Liver (tissue), 9 donors: ENCODE data around the gene TBX19. TPM values are rescaled to one million over a fixed set of nuclear protein-coding genes. Genes with fewer than 3 reads are reported as not detected.

ENCODE experiments used
- DNase-seq: peaks from one replicate; pipeline ENCODE4 v3.0.0-alpha.2; 2017; ENCODE audit warnings: low spot score
- H3K27ac ChIP-seq, 2 donors: one replicate each; pipeline ENCODE4 v1.7.0; 2013; ENCODE audit warnings: inconsistent platforms in 2 of 2, low read length in 2 of 2, control low read depth in 1 of 2, low read depth in 1 of 2, mild to moderate bottlenecking in 1 of 2
- H3K27me3 ChIP-seq, 4 donors: one replicate each; pipeline versions ENCODE4 v1.6.1 to v1.7.0; 2013; ENCODE audit warnings: low read length in 3 of 4, inconsistent platforms in 1 of 4, mild to moderate bottlenecking in 1 of 4, moderate library complexity in 1 of 4; ENCODE audit not compliant: control insufficient read depth in 4 of 4, insufficient read depth in 4 of 4
- H3K36me3 ChIP-seq, 4 donors: one replicate each; pipeline versions ENCODE4 v1.6.1 to v1.7.0; 2013; ENCODE audit warnings: low read length in 3 of 4, mild to moderate bottlenecking in 3 of 4, low read depth in 1 of 4, moderate library complexity in 1 of 4; ENCODE audit not compliant: control insufficient read depth in 4 of 4, insufficient read depth in 3 of 4
- H3K4me1 ChIP-seq, 4 donors: one replicate each; pipeline versions ENCODE4 v1.6.1 to v1.7.0; 2013; ENCODE audit warnings: low read length in 3 of 4, mild to moderate bottlenecking in 3 of 4, moderate library complexity in 1 of 4; ENCODE audit not compliant: control insufficient read depth in 4 of 4, insufficient read depth in 4 of 4
- H3K4me3 ChIP-seq, 3 donors: one replicate each; pipeline versions ENCODE4 v1.6.1 to v1.7.0; 2013; ENCODE audit warnings: low read length in 3 of 3, control low read depth in 1 of 3, low read depth in 1 of 3, mild to moderate bottlenecking in 1 of 3
- H3K9ac ChIP-seq, 2 donors: one replicate each; pipeline ENCODE4 v1.7.0; 2013; ENCODE audit warnings: low read length in 2 of 2, mild to moderate bottlenecking in 2 of 2, moderate library complexity in 2 of 2, control low read depth in 1 of 2, low read depth in 1 of 2
- H3K9me3 ChIP-seq, 4 donors: one replicate each; pipeline versions ENCODE4 v1.6.1 to v1.7.0; 2013; ENCODE audit warnings: low read length in 3 of 4; ENCODE audit not compliant: control insufficient read depth in 4 of 4
- ATF3 ChIP-seq: IDR thresholded peaks from 2 replicates; pipeline ENCODE4 v1.6.1; 2016; ENCODE audit warnings: antibody characterized with exemption
- CTCF ChIP-seq: fragments of 150-350 bp; IDR thresholded peaks from 2 replicates; pipeline ENCODE4 v1.5.1; 2017; ENCODE audit warnings: improper control_type of control experiment, low read depth, low read length; ENCODE audit not compliant: missing input control
- EGR1 ChIP-seq, 2 donors: IDR thresholded peaks; 2 replicates each; pipeline ENCODE4 v1.6.1; 2016 to 2018; ENCODE audit warnings: antibody characterized with exemption in 2 of 2, low read depth in 2 of 2
- GABPA ChIP-seq, 2 donors: IDR thresholded peaks in 1 of 2; conservative IDR thresholded peaks in 1 of 2; 2 replicates each; pipeline ENCODE4 v1.6.1; 2016; ENCODE audit warnings: antibody characterized with exemption in 2 of 2, mild to moderate bottlenecking in 1 of 2, moderate library complexity in 1 of 2
- HNF4G ChIP-seq: IDR thresholded peaks from 2 replicates; pipeline ENCODE4 v1.6.1; 2016; ENCODE audit warnings: antibody characterized with exemption
- JUND ChIP-seq, 2 donors: IDR thresholded peaks; 2 replicates each; pipeline ENCODE4 v1.6.1; 2016; ENCODE audit warnings: antibody characterized with exemption in 2 of 2
- MAX ChIP-seq: IDR thresholded peaks from 2 replicates; pipeline ENCODE4 v1.6.1; 2016; ENCODE audit warnings: antibody characterized with exemption
- NR2F2 ChIP-seq: IDR thresholded peaks from 2 replicates; pipeline ENCODE4 v1.6.1; 2016; ENCODE audit warnings: antibody characterized with exemption
- REST ChIP-seq: IDR thresholded peaks from 2 replicates; pipeline ENCODE4 v1.6.1; 2016; ENCODE audit warnings: antibody characterized with exemption, mild to moderate bottlenecking
- RXRA ChIP-seq, 2 donors: IDR thresholded peaks; 2 replicates each; pipeline ENCODE4 v1.6.1; 2017 to 2018; ENCODE audit warnings: antibody characterized with exemption in 2 of 2, mild to moderate bottlenecking in 1 of 2
- SP1 ChIP-seq: IDR thresholded peaks from 2 replicates; pipeline ENCODE4 v1.6.1; 2018; ENCODE audit warnings: antibody characterized with exemption, mild to moderate bottlenecking
- TAF1 ChIP-seq: conservative IDR thresholded peaks from 2 replicates; pipeline ENCODE4 v1.6.1; 2016; ENCODE audit warnings: antibody characterized with exemption, mild to moderate bottlenecking
- YY1 ChIP-seq: IDR thresholded peaks from 2 replicates; pipeline ENCODE4 v1.6.1; 2016; ENCODE audit warnings: antibody characterized with exemption, mild to moderate bottlenecking
- WGBS: extraction: QIAGEN DNeasy Blood & Tissue Kit; methylation state at CpG from one replicate; pipeline ENCODE4 v1.1.7; 2013; 5-methylcytosine and 5-hydroxymethylcytosine counted together
- polyA plus RNA-seq, 2 donors: library from polyadenylated mRNA; stranded (reverse) in 1 of 2; unstranded in 1 of 2; fragments of 200-250 nt in 1 of 2; fragments of >200 nt in 1 of 2; fragmentation: Nextera tagmentation in 1 of 2; extraction: Ambion mirVana in 1 of 2; gene quantifications; one replicate each; pipeline versions ENCODE4 v1.2.1 to v1.2.3, GENCODE V29; 2013 to 2015
- total RNA-seq, 2 donors: library from RNA; depleted of rRNA; stranded (reverse); fragments of >200 nt; gene quantifications; one replicate each; pipeline ENCODE4 v1.2.3, GENCODE V29; 2014
- donor health status: healthy.
- donor health status: healthy.
- donor health status: healthy.
- donor health status: healthy.
- donor health status: healthy.

The TBX19 gene
- total and polyA plus RNA-seq, 4 donors, result 0.20 to 0.92 (median 0.37) TPM

- H3K36me3 ChIP-seq, result peaks cover 0 to 33% (median 30%) of the 10 kb centered on the region in 4 donors
- WGBS, result 93% methylated on average over 7 of the region's 7 CpGs
- H3K27ac ChIP-seq, result peak overlapping the region in 1 of 2 donors; percentile 84
- no peak for DNase-seq
- no peaks in the 10 kb centered on the region for H3K9me3 ChIP-seq
- peaks cover 5 to 32% (median 27%) of the 10 kb centered on the region in 4 donors for H3K4me1 ChIP-seq
- H3K9ac ChIP-seq, result no peak overlapping the region
- H3K4me3 ChIP-seq, result no peak overlapping the region
- TF ChIP-seq TAF1, result no peak
- TF ChIP-seq REST, result no peak
- TF ChIP-seq NR2F2, result no peak
- no peak for TF ChIP-seq ATF3
- no peak for TF ChIP-seq JUND (IDR thresholded peaks at IDR 0.05)
- no peak for TF ChIP-seq HNF4G
- TF ChIP-seq MAX, result no peak
- no peak for TF ChIP-seq EGR1 (IDR thresholded peaks at IDR 0.05; ENCODE audit: low read depth in 2 of 2)
- TF ChIP-seq SP1, result no peak
- TF ChIP-seq CTCF, result no peak
- no peak for TF ChIP-seq YY1
- TF ChIP-seq RXRA (IDR thresholded peaks at IDR 0.05), result no peak
- no peaks in the 10 kb centered on the region for H3K27me3 ChIP-seq
These were observed 43.7 kb upstream of the TBX19 start for GRCh38 chr1:168236836-168237611.

GRCh38 chr1:168243198-168243597 is 37.5 kb upstream of the TBX19 start:
- no peak overlapping the region for H3K27ac ChIP-seq
- H3K4me1 ChIP-seq, result peaks cover 5 to 9% (median 6%) of the 10 kb centered on the region in 4 donors
- 47% methylated on average over 2 of the region's 2 CpGs for WGBS
- DNase-seq, result no peak
- no peak overlapping the region for H3K9ac ChIP-seq
- TF ChIP-seq MAX (no peak), HNF4G (no peak), REST (no peak), TAF1 (no peak), GABPA (IDR thresholded peaks at IDR 0.05 in 1 of 2, conservative IDR thresholded peaks at IDR 0.05 in 1 of 2) (no peak), NR2F2 (peak; percentile 60), RXRA (IDR thresholded peaks at IDR 0.05) (peak in 1 of 2 donors; percentile 18)
- no peak overlapping the region for H3K4me3 ChIP-seq
- H3K27me3 ChIP-seq, result no peaks in the 10 kb centered on the region
- no peaks in the 10 kb centered on the region for H3K9me3 ChIP-seq
- H3K36me3 ChIP-seq, result peaks cover 2 to 46% (median 37%) of the 10 kb centered on the region in 4 donors
